K562 (cell line): ENCODE measurements around the gene CNGB1. TPM values are rescaled to one million over a fixed set of nuclear protein-coding genes. Genes with fewer than 3 reads are reported as not detected.

Experiments used
- BCOR ChIP-seq: fragments of 450-650 bp; IDR thresholded peaks from 2 replicates; pipeline ENCODE4 v1.6.1; 2016
- GATAD2A ChIP-seq: fragments of 450-650 bp; IDR thresholded peaks from 2 replicates; pipeline ENCODE4 v1.6.1; 2017
- JUND ChIP-seq, 2 experiments: IDR thresholded peaks; 2 replicates in 1 of 2; 3 replicates in 1 of 2; pipeline ENCODE4 v1.6.1; 2011; ENCODE audit warnings: borderline replicate concordance in 2 of 2, low read depth in 2 of 2, low read length in 2 of 2, improper control_type of control experiment in 1 of 2, missing biosample characterization in 1 of 2, missing genetic modification characterization in 1 of 2, missing genetic modification reagents in 1 of 2
- MCM3 ChIP-seq: fragments of 450-650 bp; IDR thresholded peaks from 2 replicates; pipeline ENCODE4 v1.6.1; 2016
- NEUROD1 ChIP-seq: fragments of 150-350 bp; IDR thresholded peaks from 2 replicates; pipeline ENCODE4 v1.6.1; 2014; ENCODE audit warnings: borderline replicate concordance, low read length, low read depth; ENCODE audit not compliant: partially characterized antibody
- NR2C2 ChIP-seq, 2 experiments: fragments of 200-800 bp in 1 of 2; sonication (Bioruptor generic) in 1 of 2; sonication (generic) in 1 of 2; formaldehyde crosslinking in 1 of 2; IDR thresholded peaks; 2 replicates each; pipeline versions ENCODE4 v1.6.1 to v1.8.0; 2016 to 2022; ENCODE audit warnings: mild to moderate bottlenecking in 1 of 2, missing compliant biosample characterization in 1 of 2, missing genetic modification characterization in 1 of 2, missing genetic modification reagents in 1 of 2
- PHF8 ChIP-seq: fragments of 200-600 bp; sonication (generic); IDR thresholded peaks from 2 replicates; pipeline ENCODE4 v1.6.1; 2012; ENCODE audit warnings: mixed run types, mild to moderate bottlenecking, inconsistent platforms, low read length, moderate library complexity, borderline replicate concordance
- POLR2AphosphoS5 ChIP-seq: IDR thresholded peaks from 2 replicates; pipeline ENCODE4 v1.6.1; 2011; ENCODE audit warnings: mild to moderate bottlenecking, low read depth, low read length, moderate library complexity; ENCODE audit not compliant: control insufficient read depth, insufficient read depth
- RAD51 ChIP-seq: fragments of 450-650 bp; IDR thresholded peaks from 2 replicates; pipeline ENCODE4 v1.7.1; 2016; ENCODE audit warnings: low read depth, mild to moderate bottlenecking, borderline replicate concordance
- polyA plus RNA-seq, 8 experiments: library from polyadenylated mRNA; depleted of rRNA in 4 of 8; stranded (reverse) in 5 of 8; unstranded in 3 of 8; fragments of >200 nt; fragmentation: Nextera tagmentation in 2 of 8; fragmentation: Illumina TruSeq in 1 of 8; extraction: Ambion mirVana in 2 of 8; extraction: Trizol in 1 of 8; gene quantifications; 2 replicates each; pipeline versions ENCODE4 v1.2.1 to v1.2.3, GENCODE V29; 2011 to 2014; ENCODE audit warnings: inconsistent platforms in 1 of 8, missing spikeins in 1 of 8
- total RNA-seq, 7 experiments: library from RNA; depleted of rRNA in 6 of 7; stranded (reverse); fragments of >200 nt in 6 of 7; fragmentation: Illumina TruSeq in 2 of 7; extraction: Trizol in 2 of 7; gene quantifications; 2 replicates each; pipeline versions ENCODE4 v1.2.1 to v1.2.3, GENCODE V29; 2011 to 2021; ENCODE audit warnings: low replicate concordance in 1 of 7
- TF ChIP-seq, protein P1 (sequence below): fragments of 450-650 bp; formaldehyde crosslinking; IDR thresholded peaks from 2 replicates; pipeline ENCODE4 v1.4.0; 2020; ENCODE audit warnings: mild to moderate bottlenecking, moderate library complexity
- TF ChIP-seq, protein P2 (sequence below), 2 experiments: fragments of 450-650 bp in 1 of 2; sonication (generic) in 1 of 2; formaldehyde crosslinking in 1 of 2; IDR thresholded peaks; 2 replicates each; pipeline versions ENCODE4 v1.7.1 to v1.9.0; 2016 to 2022; ENCODE audit warnings: inconsistent platforms in 1 of 2, mild to moderate bottlenecking in 1 of 2, missing genetic modification reagents in 1 of 2
- TF ChIP-seq, protein P3 (sequence below): sonication (generic); formaldehyde crosslinking; IDR thresholded peaks from 2 replicates; pipeline ENCODE4 v1.8.1; 2022; ENCODE audit warnings: missing genetic modification reagents

The CNGB1 gene
- total and polyA plus RNA-seq, 9 of the 15 experiments (the other 6 are each of a cell fraction or from before 2014, with no cell fraction given): not detected

DNA sequence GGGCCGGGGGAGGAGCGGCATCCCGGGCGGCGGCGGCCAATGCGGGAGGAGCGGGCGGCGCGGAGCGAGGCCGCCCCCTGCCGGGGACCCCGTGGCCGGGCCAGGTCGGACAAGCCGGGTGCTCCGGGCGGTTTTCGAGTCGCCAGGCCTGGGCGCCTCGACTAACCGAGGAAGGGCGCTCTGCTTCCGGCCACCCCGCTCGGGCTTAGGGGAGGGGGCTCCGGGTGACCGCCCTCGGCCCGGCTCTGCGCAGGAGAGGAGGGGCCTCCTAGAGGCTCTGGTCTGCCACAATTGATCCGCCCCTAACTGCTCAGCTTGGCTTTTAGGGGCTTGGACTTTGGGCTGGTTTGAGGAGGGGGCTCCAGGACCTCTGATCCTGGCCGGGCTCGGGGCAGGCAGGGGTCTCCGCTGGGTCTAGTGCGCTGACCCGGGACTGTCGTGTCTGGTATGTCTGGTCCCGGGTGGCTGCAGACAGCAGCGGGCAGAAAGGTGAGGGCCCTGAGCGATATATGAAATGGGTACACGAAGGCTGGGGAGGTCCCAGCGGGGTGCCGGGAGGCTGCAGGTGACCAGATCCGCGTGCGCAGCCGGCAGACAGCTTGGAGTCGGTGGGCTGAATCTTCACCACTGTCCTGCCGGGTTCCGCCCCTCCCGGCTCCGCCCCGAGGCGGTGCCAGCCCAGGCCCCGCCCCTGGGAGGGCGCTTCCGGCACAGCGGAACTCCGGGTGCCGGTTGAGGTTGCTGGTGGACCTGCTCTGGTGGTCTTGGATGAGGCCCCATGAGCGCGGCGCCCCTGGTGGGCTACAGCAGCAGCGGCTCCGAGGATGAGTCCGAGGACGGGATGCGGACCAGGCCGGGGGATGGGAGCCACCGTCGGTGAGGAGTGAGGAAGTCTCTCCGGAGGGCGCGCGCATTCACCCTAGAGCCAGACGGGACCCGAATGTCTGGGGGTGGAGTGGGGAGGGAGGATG, 30.1 kb upstream of the CNGB1 start, which contains the start of gene USB1 (continued):
- TF ChIP-seq NR2C2 (CRISPR knock-in tag; IDR thresholded peaks at IDR 0.05): no peak
- peak; percentile 95 for TF ChIP-seq NR2C2 (tag; IDR thresholded peaks at IDR 0.05)
- TF ChIP-seq RAD51: peak; percentile 17; the same call in 1 of the 2 replicates
- TF ChIP-seq, protein P1, sequence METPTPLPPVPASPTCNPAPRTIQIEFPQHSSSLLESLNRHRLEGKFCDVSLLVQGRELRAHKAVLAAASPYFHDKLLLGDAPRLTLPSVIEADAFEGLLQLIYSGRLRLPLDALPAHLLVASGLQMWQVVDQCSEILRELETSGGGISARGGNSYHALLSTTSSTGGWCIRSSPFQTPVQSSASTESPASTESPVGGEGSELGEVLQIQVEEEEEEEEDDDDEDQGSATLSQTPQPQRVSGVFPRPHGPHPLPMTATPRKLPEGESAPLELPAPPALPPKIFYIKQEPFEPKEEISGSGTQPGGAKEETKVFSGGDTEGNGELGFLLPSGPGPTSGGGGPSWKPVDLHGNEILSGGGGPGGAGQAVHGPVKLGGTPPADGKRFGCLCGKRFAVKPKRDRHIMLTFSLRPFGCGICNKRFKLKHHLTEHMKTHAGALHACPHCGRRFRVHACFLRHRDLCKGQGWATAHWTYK (CRISPR knock-in tag): 0 out of 2 replicates have a peak, but pooled peaks have one; percentile 14
- no peak for TF ChIP-seq GATAD2A
- TF ChIP-seq BCOR: peak; percentile 55; the same call in 1 of the 2 replicates
- no peak for TF ChIP-seq MCM3
- peak; percentile 15 for TF ChIP-seq NEUROD1
- TF ChIP-seq JUND (IDR thresholded peaks at IDR 0.05; ENCODE audit: borderline replicate concordance, low read depth, low read length): peak; percentile 13; the same call in 1 of the 2 replicates
- TF ChIP-seq JUND (tag; IDR thresholded peaks at IDR 0.05; ENCODE audit: borderline replicate concordance, low read depth, low read length): no peak; the same call in 2 of the 3 replicates
- TF ChIP-seq POLR2AphosphoS5: peak; percentile 66
- TF ChIP-seq, protein P2, sequence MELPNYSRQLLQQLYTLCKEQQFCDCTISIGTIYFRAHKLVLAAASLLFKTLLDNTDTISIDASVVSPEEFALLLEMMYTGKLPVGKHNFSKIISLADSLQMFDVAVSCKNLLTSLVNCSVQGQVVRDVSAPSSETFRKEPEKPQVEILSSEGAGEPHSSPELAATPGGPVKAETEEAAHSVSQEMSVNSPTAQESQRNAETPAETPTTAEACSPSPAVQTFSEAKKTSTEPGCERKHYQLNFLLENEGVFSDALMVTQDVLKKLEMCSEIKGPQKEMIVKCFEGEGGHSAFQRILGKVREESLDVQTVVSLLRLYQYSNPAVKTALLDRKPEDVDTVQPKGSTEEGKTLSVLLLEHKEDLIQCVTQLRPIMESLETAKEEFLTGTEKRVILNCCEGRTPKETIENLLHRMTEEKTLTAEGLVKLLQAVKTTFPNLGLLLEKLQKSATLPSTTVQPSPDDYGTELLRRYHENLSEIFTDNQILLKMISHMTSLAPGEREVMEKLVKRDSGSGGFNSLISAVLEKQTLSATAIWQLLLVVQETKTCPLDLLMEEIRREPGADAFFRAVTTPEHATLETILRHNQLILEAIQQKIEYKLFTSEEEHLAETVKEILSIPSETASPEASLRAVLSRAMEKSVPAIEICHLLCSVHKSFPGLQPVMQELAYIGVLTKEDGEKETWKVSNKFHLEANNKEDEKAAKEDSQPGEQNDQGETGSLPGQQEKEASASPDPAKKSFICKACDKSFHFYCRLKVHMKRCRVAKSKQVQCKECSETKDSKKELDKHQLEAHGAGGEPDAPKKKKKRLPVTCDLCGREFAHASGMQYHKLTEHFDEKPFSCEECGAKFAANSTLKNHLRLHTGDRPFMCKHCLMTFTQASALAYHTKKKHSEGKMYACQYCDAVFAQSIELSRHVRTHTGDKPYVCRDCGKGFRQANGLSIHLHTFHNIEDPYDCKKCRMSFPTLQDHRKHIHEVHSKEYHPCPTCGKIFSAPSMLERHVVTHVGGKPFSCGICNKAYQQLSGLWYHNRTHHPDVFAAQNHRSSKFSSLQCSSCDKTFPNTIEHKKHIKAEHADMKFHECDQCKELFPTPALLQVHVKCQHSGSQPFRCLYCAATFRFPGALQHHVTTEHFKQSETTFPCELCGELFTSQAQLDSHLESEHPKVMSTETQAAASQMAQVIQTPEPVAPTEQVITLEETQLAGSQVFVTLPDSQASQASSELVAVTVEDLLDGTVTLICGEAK (IDR thresholded peaks at IDR 0.05): peak; percentile 83
- TF ChIP-seq, protein P2 (CRISPR knock-in tag; IDR thresholded peaks at IDR 0.05): no peak
- TF ChIP-seq, protein P3, sequence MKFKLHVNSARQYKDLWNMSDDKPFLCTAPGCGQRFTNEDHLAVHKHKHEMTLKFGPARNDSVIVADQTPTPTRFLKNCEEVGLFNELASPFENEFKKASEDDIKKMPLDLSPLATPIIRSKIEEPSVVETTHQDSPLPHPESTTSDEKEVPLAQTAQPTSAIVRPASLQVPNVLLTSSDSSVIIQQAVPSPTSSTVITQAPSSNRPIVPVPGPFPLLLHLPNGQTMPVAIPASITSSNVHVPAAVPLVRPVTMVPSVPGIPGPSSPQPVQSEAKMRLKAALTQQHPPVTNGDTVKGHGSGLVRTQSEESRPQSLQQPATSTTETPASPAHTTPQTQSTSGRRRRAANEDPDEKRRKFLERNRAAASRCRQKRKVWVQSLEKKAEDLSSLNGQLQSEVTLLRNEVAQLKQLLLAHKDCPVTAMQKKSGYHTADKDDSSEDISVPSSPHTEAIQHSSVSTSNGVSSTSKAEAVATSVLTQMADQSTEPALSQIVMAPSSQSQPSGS (CRISPR knock-in tag): 0 out of 2 replicates have a peak, but pooled peaks have one; percentile 13
- TF ChIP-seq PHF8: peak; percentile 87; the same call in 1 of the 2 replicates
